Right lobe of liver (tissue), 6 donors: ENCODE data around the gene ACTR3C. TPM values are rescaled to one million over a fixed set of nuclear protein-coding genes. Genes with fewer than 3 reads are reported as not detected.
"Not testable (repeated sequence)": the region's sequence is repeated elsewhere in the genome, so short reads cannot be mapped to it uniquely, and the experiment has no call there.

Source experiments
- ATAC-seq, 4 donors: fragments of 200-7000 bp; cut with Tn5 transposase; one replicate each; pipeline ENCODE4 v1.9.1; 2020; ENCODE audit warnings: mild to moderate bottlenecking in 4 of 4, moderate library complexity in 4 of 4
- DNase-seq, 3 donors: peaks; one replicate each; pipeline ENCODE4 v3.0.0-alpha.2; 2020
- H3K27ac ChIP-seq, 3 donors: fragments of 200-600 bp; one replicate each; pipeline ENCODE4 v1.8.0; 2022
- H3K27me3 ChIP-seq, 2 donors: fragments of 200-600 bp; one replicate each; pipeline ENCODE4 v1.8.0; 2022
- H3K36me3 ChIP-seq, 4 donors: fragments of 200-600 bp; sonication (generic) in 1 of 4; one replicate each; pipeline versions ENCODE4 v1.5.1 to v1.8.0; 2017 to 2022; ENCODE audit warnings: control low read depth in 1 of 4
- H3K4me1 ChIP-seq, 4 donors: fragments of 200-600 bp; sonication (generic) in 1 of 4; one replicate each; pipeline versions ENCODE4 v1.5.1 to v1.8.0; 2017 to 2022; ENCODE audit warnings: control low read depth in 1 of 4
- H3K4me3 ChIP-seq, 3 donors: fragments of 200-600 bp; one replicate each; pipeline ENCODE4 v1.8.0; 2022
- H3K9me3 ChIP-seq, 4 donors: fragments of 200-600 bp; sonication (generic) in 1 of 4; one replicate each; pipeline versions ENCODE4 v1.5.1 to v1.8.0; 2017 to 2022; ENCODE audit warnings: control low read depth in 1 of 4
- WGBS: methylation state at CpG from one replicate; pipeline ENCODE4 v1.1.6; 2018; ENCODE audit warnings: low coverage, low lambda C conversion rate; ENCODE audit not compliant: insufficient coverage; ENCODE audit errors: missing lambda C conversion rate; 5-methylcytosine and 5-hydroxymethylcytosine counted together
- intact Hi-C, 2 donors: fragments of 100-400 bp; cut with DNase I; formaldehyde crosslinking; loops; one replicate each; pipeline versions ENCODE4 v1.11.2 to v1.14.1; 2022
- total RNA-seq, 6 experiments: library from RNA; depleted of rRNA in 2 of 6; stranded (reverse); fragments of >200 nt in 2 of 6; fragmentation: NEBNext Ultra II Directional in 3 of 6; extraction: Animal tissue kit (Norgen Biotek cat#: 25700) in 3 of 6; gene quantifications; one replicate each; pipeline versions ENCODE4 v1.1.0 to v1.2.4, GENCODE V29; 2016 to 2023
- donor health status: DM: no; HTN: yes; CAD: no.
- donor health status: DM: no; HTN: no; CAD: no.
- donor health status: DM: no; HTN: no; CAD: no.
- donor health status: DM: no; HTN: yes; CAD: no.
- donor health status: DM: no; HTN: yes; CAD: no.

The ACTR3C gene
- total RNA-seq, 6 experiments from 2014 or later: 30.0 to 36.5 (median 32.7) TPM

DNA sequence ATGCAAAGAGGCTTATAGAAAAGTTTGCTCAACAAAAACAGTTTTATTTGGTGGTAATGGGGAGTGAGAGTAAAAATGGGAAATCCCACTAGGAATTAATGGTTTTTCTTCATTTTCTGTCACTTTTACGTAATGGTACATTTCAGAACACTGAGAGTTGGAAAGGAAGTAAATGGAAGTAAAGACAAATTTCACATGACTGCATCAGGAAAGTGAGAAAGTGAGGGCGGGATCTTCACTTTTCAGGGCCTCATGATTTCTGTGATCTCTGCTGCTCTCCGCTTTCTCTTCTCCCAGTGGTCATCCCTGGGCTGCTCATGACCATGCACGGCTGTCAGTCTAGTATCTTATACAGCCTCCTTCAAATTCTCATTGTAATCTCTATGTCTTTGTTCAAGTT is 117.5 kb downstream of the ACTR3C start:
- H3K36me3 ChIP-seq, H3K4me3 ChIP-seq, H3K27ac ChIP-seq, DNase-seq, H3K4me1 ChIP-seq, H3K27me3 ChIP-seq, ATAC-seq, H3K9me3 ChIP-seq, intact Hi-C loops: not testable (repeated sequence)
- WGBS: 80% methylated on average over 3 of the region's 4 CpGs

- H3K36me3 ChIP-seq, DNase-seq, H3K9me3 ChIP-seq, intact Hi-C loops, H3K27ac ChIP-seq, H3K4me1 ChIP-seq, H3K27me3 ChIP-seq, H3K4me3 ChIP-seq, ATAC-seq: not testable (repeated sequence)
- 81% methylated on average over 3 of the region's 7 CpGs for WGBS
Measured at GRCh38 chr7:150204577-150204976, 118.8 kb downstream of the ACTR3C start.

DNA sequence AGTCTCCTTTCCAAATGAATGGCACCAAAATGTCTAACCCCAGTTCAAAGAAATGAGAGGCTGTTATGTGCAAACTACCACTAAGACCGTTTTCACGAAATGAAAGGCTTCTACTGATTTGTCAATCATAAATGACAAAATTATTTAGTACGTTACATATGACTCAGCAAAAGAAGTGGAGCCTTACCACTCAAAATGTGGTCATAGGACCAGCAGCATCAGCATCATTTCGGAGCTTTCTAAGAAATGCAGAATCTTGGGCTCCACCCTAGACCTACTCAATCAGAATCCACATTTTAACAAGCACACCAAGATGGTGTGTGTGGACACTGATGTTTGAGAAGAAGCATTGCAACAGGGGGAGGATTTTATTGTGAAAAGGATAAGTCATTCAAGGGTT is 120.5 kb downstream of the ACTR3C start:
- H3K4me1 ChIP-seq, H3K9me3 ChIP-seq, H3K27me3 ChIP-seq, H3K27ac ChIP-seq, H3K36me3 ChIP-seq, H3K4me3 ChIP-seq, DNase-seq, intact Hi-C loops, ATAC-seq: not testable (repeated sequence)
- 79% methylated on average over 4 of the region's 4 CpGs for WGBS

Other genes starting within 250 kb of the ACTR3C start
- gene LRRC61, start 190 bp downstream of the ACTR3C start, total RNA-seq: 10 to 100 TPM; 13.0 to 33.0 (median 19.1) TPM
- 100 to 1,000 TPM; 552 to 948 (median 788) TPM for gene RARRES2, start 18.1 kb upstream of the ACTR3C start, total RNA-seq
- gene REPIN1, start 45.3 kb upstream of the ACTR3C start, total RNA-seq: 100 to 1,000 TPM in 2 of 6 experiments, 10 to 100 TPM in 4; 56.2 to 133 (median 73.5) TPM
- gene ZNF775, start 55.8 kb upstream of the ACTR3C start, total RNA-seq: 1 to 10 TPM in 3 of 6 experiments, under 1 TPM in 3; 0.44 to 1.6 (median 0.96) TPM
- 1 to 10 TPM; 2.7 to 10.0 (median 6.2) TPM for gene GIMAP8, start 127.1 kb upstream of the ACTR3C start, total RNA-seq
- gene GIMAP7, start 191.3 kb upstream of the ACTR3C start, total RNA-seq: 1 to 10 TPM; 2.6 to 9.1 (median 6.0) TPM
- 10 to 100 TPM in 5 of 6 experiments, 1 to 10 TPM in 1; 7.2 to 19.4 (median 12.3) TPM for gene GIMAP4, start 243.8 kb upstream of the ACTR3C start, total RNA-seq